ENCODE results near the gene TAP2. TPM values are rescaled to one million over a fixed set of nuclear protein-coding genes. Genes with fewer than 3 reads are reported as not detected.
A peak's percentile ranks its signal among the peaks of the same experiment; 100 is the strongest.

Gene TAP2
- total and polyA plus RNA-seq, 10 donors, result 26.4 to 106 (median 48.4) TPM

DNA sequence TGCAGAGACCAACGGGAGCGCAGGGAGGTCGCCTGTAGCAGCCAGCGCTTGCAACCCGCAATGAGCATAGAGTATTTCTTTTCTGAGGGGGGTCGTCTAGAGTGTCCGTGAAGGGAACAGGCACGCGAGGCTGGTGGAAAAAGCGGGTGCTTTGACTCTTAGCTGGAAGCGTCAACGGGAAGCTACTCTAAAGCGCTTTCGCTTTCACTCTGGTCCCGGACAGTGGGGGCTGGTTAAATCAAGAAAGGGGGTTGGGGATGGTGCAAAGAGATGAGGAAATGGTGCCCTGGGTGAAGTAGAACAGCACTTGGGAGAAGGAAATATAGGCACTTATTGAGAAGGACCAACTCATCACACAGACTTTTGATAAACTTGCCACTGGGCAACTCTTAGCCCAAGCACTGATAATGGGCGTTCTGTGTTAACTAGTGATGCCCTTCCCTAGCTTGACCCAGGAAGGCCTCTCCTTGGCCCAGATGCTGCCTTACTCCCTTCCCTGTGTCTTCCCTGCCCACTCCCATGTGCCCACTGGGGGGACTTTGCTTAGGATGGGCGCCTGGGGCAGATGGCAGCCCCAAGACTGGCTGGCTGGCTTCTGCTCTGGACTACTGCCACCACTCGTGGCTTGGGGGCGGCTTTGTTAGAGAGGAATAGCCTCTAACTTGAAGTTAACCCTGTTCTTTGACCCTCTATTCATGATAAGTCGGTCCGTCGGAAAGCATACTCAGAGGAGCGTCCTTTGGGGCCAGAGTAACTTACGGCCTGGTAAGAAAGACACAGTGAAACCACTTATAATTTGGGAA lies 16.0 kb upstream of the TAP2 start:
- peaks cover 0 to 69% (median 53%) of the 10 kb centered on the region in 6 donors for H3K36me3 ChIP-seq
- intact Hi-C loops (cut with DNase I; ENCODE audit: low total_unique reads), result no loop called here
- no peaks in the 10 kb centered on the region for H3K27me3 ChIP-seq (replicated peaks in 1 of 7)
- no peaks in the 10 kb centered on the region for H3K9me3 ChIP-seq
- peak overlapping the region; percentile 94 to 100 (median 99) for H3K27ac ChIP-seq
- TF ChIP-seq POLR2A (IDR thresholded peaks at IDR 0.05) (no peak), POLR2AphosphoS5 (IDR thresholded peaks at IDR 0.05) (no peak)
- TF ChIP-seq, protein P1, sequence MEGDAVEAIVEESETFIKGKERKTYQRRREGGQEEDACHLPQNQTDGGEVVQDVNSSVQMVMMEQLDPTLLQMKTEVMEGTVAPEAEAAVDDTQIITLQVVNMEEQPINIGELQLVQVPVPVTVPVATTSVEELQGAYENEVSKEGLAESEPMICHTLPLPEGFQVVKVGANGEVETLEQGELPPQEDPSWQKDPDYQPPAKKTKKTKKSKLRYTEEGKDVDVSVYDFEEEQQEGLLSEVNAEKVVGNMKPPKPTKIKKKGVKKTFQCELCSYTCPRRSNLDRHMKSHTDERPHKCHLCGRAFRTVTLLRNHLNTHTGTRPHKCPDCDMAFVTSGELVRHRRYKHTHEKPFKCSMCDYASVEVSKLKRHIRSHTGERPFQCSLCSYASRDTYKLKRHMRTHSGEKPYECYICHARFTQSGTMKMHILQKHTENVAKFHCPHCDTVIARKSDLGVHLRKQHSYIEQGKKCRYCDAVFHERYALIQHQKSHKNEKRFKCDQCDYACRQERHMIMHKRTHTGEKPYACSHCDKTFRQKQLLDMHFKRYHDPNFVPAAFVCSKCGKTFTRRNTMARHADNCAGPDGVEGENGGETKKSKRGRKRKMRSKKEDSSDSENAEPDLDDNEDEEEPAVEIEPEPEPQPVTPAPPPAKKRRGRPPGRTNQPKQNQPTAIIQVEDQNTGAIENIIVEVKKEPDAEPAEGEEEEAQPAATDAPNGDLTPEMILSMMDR (IDR thresholded peaks at IDR 0.05 in 8 of 11, conservative IDR thresholded peaks at IDR 0.05 in 3 of 11), result no peak
- peaks cover 51 to 85% (median 75%) of the 10 kb centered on the region in 6 donors for H3K4me1 ChIP-seq
- DNase-seq, result peak; percentile 85
- WGBS, 5 donors, result 1 to 5% (median 5%) methylated on average over 23 to 24 of the region's 24 CpGs
- peak overlapping the region; percentile 68 to 99 (median 96) for H3K4me3 ChIP-seq

- H3K4me1 ChIP-seq, result peaks cover 59 to 85% (median 78%) of the 10 kb centered on the region in 6 donors
- H3K36me3 ChIP-seq, result peaks cover 0 to 69% (median 54%) of the 10 kb centered on the region in 6 donors
- intact Hi-C loops (cut with DNase I; ENCODE audit: low total_unique reads), result no loop called here
- no peaks in the 10 kb centered on the region for H3K9me3 ChIP-seq
- DNase-seq, result peak; percentile 99
- peak within 1 kb of the TSS; percentile 68 to 99 (median 96) for H3K4me3 ChIP-seq
- H3K27ac ChIP-seq, result peak within 1 kb of the TSS; percentile 94 to 100 (median 99)
- H3K27me3 ChIP-seq (replicated peaks in 1 of 7), result no peaks in the 10 kb centered on the region
- peak; percentile 92 to 95 (median 94) for TF ChIP-seq POLR2AphosphoS5 (IDR thresholded peaks at IDR 0.05)
- TF ChIP-seq, protein P1 (IDR thresholded peaks at IDR 0.05 in 8 of 11, conservative IDR thresholded peaks at IDR 0.05 in 3 of 11), result peak; percentile 86 to 97 (median 95)
- peak; percentile 84 to 95 (median 90) for TF ChIP-seq POLR2A (IDR thresholded peaks at IDR 0.05)
- WGBS, 5 donors, result 0% methylated on average over 39 to 68 of the region's 68 CpGs
Observed at GRCh38 chr6:32853541-32854375, 15.2 kb upstream of the TAP2 start, which contains the start of the genes PSMB9 and TAP1. TSS of gene PSMB9 (plus strand) at chr6:32854192. CDS start at chr6:32854230, 38 bp downstream. TSS of gene TAP1 (minus strand) at chr6:32853704. CDS start at chr6:32853636, 68 bp downstream.

DNA sequence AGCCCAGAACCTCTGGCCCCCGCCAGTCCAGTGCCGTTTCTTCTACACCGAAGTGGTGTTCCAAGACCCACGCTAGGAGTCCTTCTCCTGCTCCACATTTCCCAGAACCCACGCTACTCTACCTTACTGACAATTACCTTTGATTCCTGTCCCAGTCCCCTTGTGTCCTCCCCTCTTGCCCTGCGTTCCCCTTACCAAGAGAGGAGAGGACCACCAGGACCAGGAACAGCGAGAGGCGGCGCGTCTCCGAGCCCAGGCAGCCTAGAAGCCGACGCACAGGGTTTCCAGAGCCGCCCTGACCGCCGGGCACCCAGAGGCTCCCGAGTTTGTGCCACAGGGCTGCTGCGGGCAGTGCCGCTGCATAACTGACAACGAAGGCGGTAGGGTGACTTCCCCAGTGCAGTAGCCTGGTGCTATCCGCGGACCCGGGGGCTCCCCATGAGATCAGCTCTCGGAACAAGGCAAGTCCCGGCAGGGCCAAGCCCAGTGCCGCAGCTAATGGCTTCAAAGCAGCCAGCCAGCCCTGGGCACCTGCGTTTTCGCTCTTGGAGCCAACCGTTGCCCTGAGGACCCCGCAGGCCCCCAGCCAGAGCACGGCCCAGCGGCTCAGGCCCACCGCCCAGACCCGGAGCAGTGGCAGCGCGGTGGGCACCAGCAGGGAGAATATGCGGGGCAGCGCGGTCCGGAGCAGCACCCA lies 14.5 kb upstream of the TAP2 start:
- Histone ChIP-seq H3K4me3 (peak overlapping the region; percentile 68 to 99 (median 96)), H3K36me3 (peaks cover 0 to 69% (median 54%) of the 10 kb centered on the region in 6 donors), H3K9me3 (no peaks in the 10 kb centered on the region), H3K4me1 (peaks cover 59 to 85% (median 78%) of the 10 kb centered on the region in 6 donors), H3K27me3 (replicated peaks in 1 of 7) (no peaks in the 10 kb centered on the region), H3K27ac (peak overlapping the region; percentile 94 to 100 (median 99))
- DNase-seq, result peak; percentile 93
- intact Hi-C loops (cut with DNase I; ENCODE audit: low total_unique reads), result no loop called here
- WGBS, 5 donors, result 0 to 1% (median 0%) methylated on average over 11 to 41 of the region's 41 CpGs
- TF ChIP-seq POLR2AphosphoS5 (IDR thresholded peaks at IDR 0.05) (no peak), POLR2A (IDR thresholded peaks at IDR 0.05) (no peak)
- TF ChIP-seq, protein P1 (IDR thresholded peaks at IDR 0.05 in 8 of 11, conservative IDR thresholded peaks at IDR 0.05 in 3 of 11), result no peak

Data from spleen (tissue), 11 donors.